HL-60 (cell line): Measurements from ENCODE around the gene VENTX.

Experiments used
- GABPA ChIP-seq: IDR thresholded peaks from 2 replicates; pipeline ENCODE4 v1.6.1; 2012; ENCODE audit warnings: low read depth
- POLR2AphosphoS5 ChIP-seq: IDR thresholded peaks from 2 replicates; pipeline ENCODE4 v1.6.1; 2012; ENCODE audit warnings: low read depth
- TF ChIP-seq, protein P1 (sequence below): IDR thresholded peaks from one replicate; pipeline ENCODE4 v1.5.1; 2011; ENCODE audit warnings: low read length, control low read depth, inconsistent platforms; ENCODE audit not compliant: insufficient read depth

DNA sequence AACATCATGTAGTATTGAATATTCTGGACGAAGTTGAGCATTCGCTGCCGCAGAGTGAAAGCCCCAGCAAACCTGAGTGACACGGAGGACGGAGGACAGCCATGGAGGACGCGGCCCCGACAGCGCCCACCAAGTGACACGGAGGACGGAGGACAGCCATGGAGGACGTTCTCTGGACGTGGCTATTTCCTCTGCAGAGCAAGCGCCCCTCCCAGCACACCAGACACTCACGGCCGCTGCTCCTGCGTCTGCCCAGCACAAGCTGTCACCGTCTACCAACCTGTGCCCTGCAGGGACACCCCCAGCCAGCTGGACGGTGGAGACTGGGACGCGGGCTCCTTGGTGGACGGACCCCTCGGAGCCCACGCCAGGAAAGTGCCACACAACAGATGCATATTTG lies 46.3 kb downstream of the VENTX start:
- TF ChIP-seq, protein P1, sequence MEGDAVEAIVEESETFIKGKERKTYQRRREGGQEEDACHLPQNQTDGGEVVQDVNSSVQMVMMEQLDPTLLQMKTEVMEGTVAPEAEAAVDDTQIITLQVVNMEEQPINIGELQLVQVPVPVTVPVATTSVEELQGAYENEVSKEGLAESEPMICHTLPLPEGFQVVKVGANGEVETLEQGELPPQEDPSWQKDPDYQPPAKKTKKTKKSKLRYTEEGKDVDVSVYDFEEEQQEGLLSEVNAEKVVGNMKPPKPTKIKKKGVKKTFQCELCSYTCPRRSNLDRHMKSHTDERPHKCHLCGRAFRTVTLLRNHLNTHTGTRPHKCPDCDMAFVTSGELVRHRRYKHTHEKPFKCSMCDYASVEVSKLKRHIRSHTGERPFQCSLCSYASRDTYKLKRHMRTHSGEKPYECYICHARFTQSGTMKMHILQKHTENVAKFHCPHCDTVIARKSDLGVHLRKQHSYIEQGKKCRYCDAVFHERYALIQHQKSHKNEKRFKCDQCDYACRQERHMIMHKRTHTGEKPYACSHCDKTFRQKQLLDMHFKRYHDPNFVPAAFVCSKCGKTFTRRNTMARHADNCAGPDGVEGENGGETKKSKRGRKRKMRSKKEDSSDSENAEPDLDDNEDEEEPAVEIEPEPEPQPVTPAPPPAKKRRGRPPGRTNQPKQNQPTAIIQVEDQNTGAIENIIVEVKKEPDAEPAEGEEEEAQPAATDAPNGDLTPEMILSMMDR, result no peak
- TF ChIP-seq POLR2AphosphoS5, result no peak
- TF ChIP-seq GABPA, result no peak
